GM18907 (cell line): ENCODE data around the gene EVC.
"Not testable (repeated sequence)": the region's sequence is repeated elsewhere in the genome, so short reads cannot be mapped to it uniquely, and the experiment has no call there.

Experiments
- ATAC-seq: cut with Tn5 transposase; IDR thresholded peaks from one replicate; pipeline ENCODE4 v1.9.1; 2021; ENCODE audit warnings: mild to moderate bottlenecking, moderate library complexity; ENCODE audit not compliant: unreplicated experiment

The EVC gene

GRCh38 chr4:5836943-5837342 is 125.9 kb downstream of the EVC start:
- ATAC-seq = no peak

- not testable (repeated sequence) for ATAC-seq
Measured at GRCh38 chr4:5837483-5837882, 126.5 kb downstream of the EVC start.

GRCh38 chr4:5839332-5839731 is 128.3 kb downstream of the EVC start:
- ATAC-seq = no peak

DNA sequence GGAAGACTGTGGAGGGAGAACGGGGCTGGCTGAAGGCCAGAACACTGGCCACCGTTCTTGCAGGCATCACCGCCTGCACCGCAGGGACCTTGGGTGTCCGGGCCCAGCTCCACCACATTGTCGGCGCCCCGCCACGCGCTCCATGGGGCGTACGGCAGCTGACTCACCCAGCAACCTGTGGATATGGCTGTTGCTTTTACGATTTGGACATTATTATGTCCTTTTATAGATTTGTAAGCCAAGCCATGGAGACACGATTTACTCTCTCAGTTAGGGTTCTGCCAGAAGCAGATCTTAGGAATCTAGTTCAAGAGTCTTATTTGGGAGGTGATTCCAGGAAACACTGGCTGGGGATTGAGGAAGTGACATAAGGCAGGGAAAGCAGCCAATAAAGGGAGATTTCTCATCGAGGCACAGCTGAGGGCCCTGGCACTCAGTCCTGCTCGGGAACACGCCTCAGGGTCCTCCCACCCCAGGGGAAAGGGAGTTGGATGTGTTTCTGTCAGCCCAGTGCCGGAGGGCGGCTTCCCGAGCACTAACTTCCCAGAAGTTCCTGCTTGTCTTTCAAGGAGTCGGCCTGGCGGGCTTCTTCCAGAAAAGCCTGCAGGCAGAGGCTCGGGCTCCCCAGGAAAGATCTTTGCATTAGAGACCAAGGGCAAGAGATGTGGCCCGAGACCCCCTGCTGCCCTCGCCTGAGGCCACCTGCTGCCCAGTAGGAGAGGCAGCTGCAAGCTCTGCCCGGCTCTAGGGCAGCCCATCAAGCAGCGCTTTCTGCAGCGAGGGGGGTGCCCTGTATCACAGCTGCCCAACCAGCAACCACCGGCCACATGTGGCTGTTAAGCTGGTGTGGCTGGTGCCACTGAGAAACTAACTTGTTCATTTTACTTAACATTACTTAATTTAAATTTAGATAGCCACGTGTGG is 129.0 kb downstream of the EVC start:
- ATAC-seq = no peak

GRCh38 chr4:5842456-5842855 is 131.5 kb downstream of the EVC start:
- no peak for ATAC-seq

GRCh38 chr4:5843573-5844530 is 132.9 kb downstream of the EVC start:
- no peak for ATAC-seq

DNA sequence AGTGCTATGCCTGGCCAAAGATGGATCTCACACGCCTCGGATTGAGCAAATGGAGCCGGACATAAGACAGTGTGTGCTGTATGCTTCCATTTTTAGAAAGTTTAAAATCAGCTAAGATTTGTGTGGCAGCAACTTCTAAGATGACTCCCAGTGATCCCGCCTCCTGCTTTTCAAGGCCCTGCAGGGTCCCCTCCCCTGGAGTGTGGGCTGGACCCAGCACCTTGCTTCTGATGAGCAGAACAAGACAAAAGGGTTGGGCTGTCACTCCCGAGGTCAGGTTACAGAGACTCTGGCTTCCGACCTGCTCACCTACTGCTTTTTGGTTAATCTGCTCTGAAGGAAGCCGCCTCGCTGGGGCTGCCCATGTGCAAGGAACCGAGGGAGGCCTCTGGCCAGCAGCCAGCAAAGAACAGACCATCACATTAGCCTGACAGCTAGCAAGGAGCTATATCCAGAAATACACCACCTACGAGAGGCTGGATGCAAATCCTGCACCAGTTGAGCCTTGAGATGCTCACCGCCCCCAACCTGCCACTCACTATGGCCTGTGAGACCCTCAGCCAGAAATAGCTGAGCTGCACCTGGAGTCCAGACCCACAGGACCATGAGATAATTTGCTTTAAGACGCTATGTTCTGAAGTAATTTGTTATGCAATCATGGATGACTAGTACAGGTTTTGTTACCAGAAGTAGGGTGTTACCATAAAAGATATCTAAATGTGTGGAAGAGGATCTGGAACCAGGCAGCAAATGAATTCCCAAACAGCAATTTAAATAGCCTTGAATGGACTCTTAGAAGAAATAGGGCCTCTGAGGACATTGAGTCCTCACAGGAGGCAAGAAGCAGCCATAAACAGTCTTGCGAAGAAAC is 134.3 kb downstream of the EVC start:
- no peak for ATAC-seq

- no peak for ATAC-seq
Measured at GRCh38 chr4:5851637-5852301, 140.8 kb downstream of the EVC start.

- no peak for ATAC-seq
Measured at GRCh38 chr4:5852523-5853202, 141.7 kb downstream of the EVC start.

DNA sequence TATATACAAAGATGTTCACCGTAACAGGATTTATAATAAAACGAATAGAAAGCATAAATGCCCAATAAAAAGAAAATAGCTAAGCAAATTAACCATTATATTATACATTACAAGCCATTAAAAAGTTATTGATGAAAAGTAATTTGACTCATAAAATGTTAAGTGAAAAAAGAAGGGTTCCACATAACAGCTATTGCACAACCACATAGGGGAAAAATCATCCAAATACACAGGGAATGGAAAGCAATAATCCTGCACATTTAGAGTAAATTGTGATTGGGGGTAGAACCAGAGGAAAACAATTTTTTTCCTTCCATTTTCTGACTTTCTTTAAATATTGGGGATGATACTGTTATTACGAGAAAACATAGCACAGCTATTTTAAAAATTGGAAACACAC is 143.9 kb downstream of the EVC start:
- ATAC-seq = no peak

GRCh38 chr4:5856362-5856761 is 145.4 kb downstream of the EVC start:
- not testable (repeated sequence) for ATAC-seq

DNA sequence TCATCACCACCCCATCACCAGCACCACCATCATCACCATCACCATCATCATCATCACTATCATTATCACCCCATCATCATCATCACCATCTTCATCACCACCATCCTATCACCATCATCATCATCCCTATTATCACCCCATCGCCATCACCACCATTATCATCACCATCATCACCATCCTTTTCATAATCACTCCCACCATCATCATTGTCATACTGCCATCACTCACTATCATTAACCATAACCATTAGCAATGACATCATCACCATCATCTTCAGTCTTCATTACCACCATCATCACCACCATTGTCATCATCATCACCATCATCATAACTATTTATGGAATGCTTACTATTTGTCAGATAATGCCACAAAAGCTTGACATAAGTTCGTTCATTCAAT is 146.2 kb downstream of the EVC start:
- ATAC-seq = no peak

DNA sequence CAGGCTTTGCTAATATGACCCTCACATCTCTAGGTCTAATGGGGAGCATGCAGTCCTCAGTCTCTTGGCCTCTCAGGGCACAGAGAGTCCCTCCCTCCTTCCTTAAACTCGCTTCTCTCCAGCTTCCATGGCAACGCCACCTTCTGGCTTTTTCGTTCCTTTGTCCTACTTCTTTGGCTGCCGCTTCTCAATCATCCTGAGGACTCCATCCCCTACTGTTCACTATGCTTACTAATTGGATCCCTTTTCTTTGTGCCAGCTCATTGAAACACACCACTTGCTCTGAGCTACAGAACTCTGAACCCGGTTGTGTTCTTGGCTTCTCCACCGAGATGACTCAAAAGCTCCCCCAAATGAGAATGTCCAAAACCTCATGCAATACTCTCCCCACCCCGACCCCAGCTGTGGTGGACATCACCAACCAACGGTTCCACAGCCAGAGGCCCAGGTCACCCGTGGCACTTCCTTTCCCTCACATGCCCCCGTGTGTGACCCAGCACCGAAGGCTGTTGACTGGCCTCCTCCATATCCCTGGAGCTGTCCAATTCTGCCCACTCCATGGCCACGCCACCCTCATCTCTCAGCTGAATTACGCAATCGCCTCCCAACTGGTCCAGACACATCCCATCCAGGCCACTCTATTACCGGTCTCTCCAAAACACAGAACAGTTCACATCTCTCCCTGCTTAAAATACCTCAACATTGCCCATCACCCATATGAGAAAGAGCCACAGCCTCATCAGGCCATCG is 147.2 kb downstream of the EVC start:
- ATAC-seq = no peak

- ATAC-seq = no peak
Measured at GRCh38 chr4:5863461-5864113, 152.6 kb downstream of the EVC start.
